Right lung (tissue), 5 donors: ENCODE results near the gene CAMK2D. TPM values are rescaled to one million over a fixed set of nuclear protein-coding genes. Genes with fewer than 3 reads are reported as not detected.

Experiments used
- DNase-seq, 2 donors: peaks; one replicate each; pipeline ENCODE4 v3.0.0-alpha.2; 2013
- polyA plus RNA-seq, 5 donors: library from polyadenylated mRNA; unstranded; fragments of 120-200 nt; gene quantifications; one replicate each; pipeline versions ENCODE4 v1.2.1 to v1.2.3, GENCODE V29; 2013; ENCODE audit warnings: inconsistent platforms in 1 of 5, low replicate concordance in 1 of 5; ENCODE audit not compliant: insufficient read length in 5 of 5, insufficient read depth in 1 of 5

CAMK2D gene
- polyA plus RNA-seq, 5 donors, result 54.2 to 86.9 (median 72.3) TPM

- no peak for DNase-seq
Measured at GRCh38 chr4:113476800-113477199, 284.7 kb downstream of the CAMK2D start.

GRCh38 chr4:113474017-113474416 is 287.5 kb downstream of the CAMK2D start:
- DNase-seq, result no peak

- no peak for DNase-seq
Measured at GRCh38 chr4:113472864-113473263, 288.7 kb downstream of the CAMK2D start.

- DNase-seq, result no peak
Measured at GRCh38 chr4:113471146-113471860, 290.2 kb downstream of the CAMK2D start.

- DNase-seq, result no peak
Measured at GRCh38 chr4:113469926-113470325, 291.6 kb downstream of the CAMK2D start.

- DNase-seq, result no peak
Measured at GRCh38 chr4:113469023-113469390, 292.5 kb downstream of the CAMK2D start.

- no peak for DNase-seq
Measured at GRCh38 chr4:113468165-113469022, 293.1 kb downstream of the CAMK2D start.

- no peak for DNase-seq
Measured at GRCh38 chr4:113467581-113467980, 294.0 kb downstream of the CAMK2D start.

- DNase-seq, result no peak
Measured at GRCh38 chr4:113462286-113462685, 299.3 kb downstream of the CAMK2D start.

GRCh38 chr4:113461281-113461680 is 300.3 kb downstream of the CAMK2D start:
- no peak for DNase-seq

GRCh38 chr4:113457886-113458285 is 303.7 kb downstream of the CAMK2D start:
- DNase-seq, result no peak

- no peak for DNase-seq
Measured at GRCh38 chr4:113457121-113457520, 304.4 kb downstream of the CAMK2D start.

GRCh38 chr4:113455061-113455460 is 306.5 kb downstream of the CAMK2D start:
- no peak for DNase-seq

- no peak for DNase-seq
Measured at GRCh38 chr4:113452868-113453620, 308.5 kb downstream of the CAMK2D start.

- no peak for DNase-seq
Measured at GRCh38 chr4:113452152-113452551, 309.4 kb downstream of the CAMK2D start.

GRCh38 chr4:113450295-113451080 is 311.1 kb downstream of the CAMK2D start:
- DNase-seq, result no peak

GRCh38 chr4:113449410-113449974 is 312.0 kb downstream of the CAMK2D start:
- no peak for DNase-seq

- DNase-seq, result no peak
Measured at GRCh38 chr4:113447769-113448168, 313.8 kb downstream of the CAMK2D start.

GRCh38 chr4:113447061-113447460 is 314.5 kb downstream of the CAMK2D start:
- no peak for DNase-seq

- no peak for DNase-seq
Measured at GRCh38 chr4:113446019-113446418, 315.5 kb downstream of the CAMK2D start.

- DNase-seq, result peak; percentile 68 to 70
Measured at GRCh38 chr4:113445286-113445685, 316.3 kb downstream of the CAMK2D start.
